NT2/D1 (cell line): ENCODE data around the gene FGD1.
"Not testable (repeated sequence)": the region's sequence is repeated elsewhere in the genome, so short reads cannot be mapped to it uniquely, and the experiment has no call there.

Experiments used
- SUZ12 ChIP-seq: IDR thresholded peaks from 2 replicates; pipeline ENCODE4 v1.6.1; 2011; ENCODE audit not compliant: insufficient read length, insufficient read depth; ENCODE audit errors: extremely low read depth
- YY1 ChIP-seq: IDR thresholded peaks from 2 replicates; pipeline ENCODE4 v1.6.1; 2011; ENCODE audit not compliant: insufficient read length, insufficient read depth
- ZNF274 ChIP-seq: IDR thresholded peaks from 2 replicates; pipeline ENCODE4 v1.6.1; 2011; ENCODE audit warnings: mild to moderate bottlenecking, low read depth, low read length

GRCh38 chrX:54542239-54542638 lies 46.2 kb upstream of the FGD1 start:
- not testable (repeated sequence) for TF ChIP-seq YY1, ZNF274, SUZ12
